HG03439 (cell line): ENCODE measurements around the gene TNFAIP3.
"Not testable (repeated sequence)": the region's sequence is repeated elsewhere in the genome, so short reads cannot be mapped to it uniquely, and the experiment has no call there.

Experiments used
- ATAC-seq: cut with Tn5 transposase; IDR thresholded peaks from one replicate; pipeline ENCODE4 v1.9.1; 2021; ENCODE audit warnings: mild to moderate bottlenecking, moderate library complexity; ENCODE audit not compliant: unreplicated experiment

TNFAIP3 gene

GRCh38 chr6:137844327-137844726 lies 22.7 kb upstream of the TNFAIP3 start:
- not testable (repeated sequence) for ATAC-seq

DNA sequence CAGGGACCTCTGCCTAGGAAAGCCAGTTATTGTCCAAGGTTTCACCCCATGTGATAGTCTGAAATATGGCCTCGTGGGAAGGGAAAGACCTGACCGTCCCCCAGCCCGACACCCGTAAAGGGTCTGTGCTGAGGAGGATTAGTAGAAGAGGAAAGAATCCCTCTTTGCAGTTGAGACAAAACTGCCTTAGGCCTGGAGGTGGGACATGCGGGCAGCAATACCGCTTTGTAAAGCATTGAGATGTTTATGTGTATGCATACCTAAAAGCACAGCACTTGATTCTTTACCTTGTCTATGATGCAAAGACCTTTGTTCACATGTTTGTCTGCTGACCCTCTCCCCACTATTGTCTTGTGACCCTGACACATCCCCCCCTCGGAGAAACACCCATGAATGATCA lies 22.3 kb upstream of the TNFAIP3 start:
- not testable (repeated sequence) for ATAC-seq

- no peak for ATAC-seq
Observed at GRCh38 chr6:137845460-137845859, 21.6 kb upstream of the TNFAIP3 start.

- ATAC-seq = no peak
Observed at GRCh38 chr6:137846274-137846673, 20.8 kb upstream of the TNFAIP3 start.

DNA sequence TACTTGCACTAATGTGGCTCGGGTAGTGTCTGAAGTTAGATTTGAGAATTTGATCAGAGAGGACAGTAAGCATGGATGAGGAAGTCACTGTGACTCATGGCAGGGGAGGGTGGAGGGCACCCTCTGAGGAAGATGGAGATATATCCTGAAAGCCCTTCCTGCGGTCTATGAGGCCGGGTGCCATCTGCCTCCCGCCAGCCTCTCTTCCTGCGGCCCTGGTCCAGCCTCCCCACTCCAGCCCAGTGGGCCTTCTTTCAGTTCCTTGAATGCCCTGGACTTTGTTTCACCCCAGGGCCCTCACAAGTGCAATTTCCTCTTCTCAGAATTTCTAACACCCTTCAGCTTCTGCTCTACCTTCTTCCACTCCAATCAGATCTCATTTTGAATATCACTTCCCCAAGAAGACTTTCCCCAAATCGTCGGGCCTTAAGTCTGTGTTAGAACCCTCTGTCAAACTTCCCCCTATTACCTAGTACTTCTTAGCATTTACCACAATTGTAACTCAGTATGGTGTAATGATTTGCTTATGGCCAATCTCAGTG lies 20.2 kb upstream of the TNFAIP3 start:
- ATAC-seq = no peak

DNA sequence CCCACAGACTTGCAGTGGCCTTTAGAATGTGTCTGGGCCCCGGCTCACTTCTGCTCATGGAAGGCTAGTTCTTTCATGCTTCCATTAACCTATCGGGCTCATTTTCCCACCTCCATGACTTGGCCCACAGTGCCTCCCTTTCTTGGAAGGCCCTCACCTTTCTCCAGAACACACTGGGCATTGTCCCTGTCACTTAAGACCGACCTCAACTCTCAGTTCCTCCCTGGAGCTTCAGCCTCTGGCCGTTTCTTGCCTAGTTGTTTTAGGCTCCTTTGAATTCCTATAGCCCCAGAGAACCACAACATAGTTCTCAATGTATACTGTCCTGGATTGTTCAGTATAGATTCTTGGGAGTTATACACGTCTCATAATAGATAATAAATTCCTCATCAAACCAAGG lies 19.3 kb upstream of the TNFAIP3 start:
- ATAC-seq = no peak

DNA sequence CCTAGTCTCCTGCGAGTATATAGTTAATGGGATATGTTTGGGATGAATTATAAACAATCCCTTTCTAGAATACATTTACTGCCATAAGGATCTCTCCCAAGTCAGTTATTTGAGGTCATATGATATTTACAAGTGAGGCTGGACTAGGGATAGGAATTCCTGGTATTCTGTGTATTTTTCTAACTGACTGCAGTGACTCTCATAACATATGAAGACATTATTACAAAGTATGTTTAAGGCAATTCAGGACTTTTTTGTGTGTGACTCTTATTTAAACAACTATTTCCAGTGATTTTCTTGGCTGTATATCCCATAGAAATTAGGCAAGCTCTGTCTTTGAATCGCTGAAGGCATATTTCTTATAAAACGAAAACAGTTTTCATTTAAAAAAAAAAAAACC lies 18.4 kb upstream of the TNFAIP3 start:
- no peak for ATAC-seq

GRCh38 chr6:137849181-137849980 lies 17.7 kb upstream of the TNFAIP3 start:
- no peak for ATAC-seq

DNA sequence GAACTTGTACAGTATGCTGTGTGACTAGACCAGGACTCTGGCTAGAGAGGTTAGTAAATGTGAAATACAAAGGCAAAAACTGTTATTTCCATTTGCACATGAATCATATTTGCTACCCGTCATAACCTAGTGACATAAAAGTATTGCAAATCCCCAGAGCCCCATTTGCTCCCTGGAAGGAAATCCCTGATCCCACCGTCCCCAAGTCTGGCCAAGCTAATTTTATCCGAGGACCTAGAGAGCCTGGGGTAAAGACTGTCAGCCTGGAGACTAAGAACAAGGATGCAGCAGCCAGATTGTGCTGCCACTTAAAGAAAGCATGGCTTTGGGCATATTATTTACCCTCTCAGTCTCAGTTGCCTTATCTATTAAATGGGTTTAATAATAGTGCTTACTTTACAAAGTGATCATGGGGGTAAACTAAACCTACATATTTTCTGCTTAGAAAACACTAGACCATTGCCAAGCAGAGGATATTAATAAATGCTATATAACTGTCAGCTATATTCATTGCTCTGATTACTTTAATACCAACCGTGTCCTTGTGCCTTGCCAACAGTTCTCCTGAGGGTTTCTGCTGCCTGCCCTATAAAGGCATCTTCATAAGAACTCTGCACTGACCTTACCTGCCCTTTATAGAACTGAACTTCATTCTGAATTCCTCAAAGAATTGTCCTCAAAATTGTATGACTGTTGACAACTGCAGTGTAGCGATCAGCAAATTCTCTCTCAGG lies 16.9 kb upstream of the TNFAIP3 start:
- no peak for ATAC-seq

DNA sequence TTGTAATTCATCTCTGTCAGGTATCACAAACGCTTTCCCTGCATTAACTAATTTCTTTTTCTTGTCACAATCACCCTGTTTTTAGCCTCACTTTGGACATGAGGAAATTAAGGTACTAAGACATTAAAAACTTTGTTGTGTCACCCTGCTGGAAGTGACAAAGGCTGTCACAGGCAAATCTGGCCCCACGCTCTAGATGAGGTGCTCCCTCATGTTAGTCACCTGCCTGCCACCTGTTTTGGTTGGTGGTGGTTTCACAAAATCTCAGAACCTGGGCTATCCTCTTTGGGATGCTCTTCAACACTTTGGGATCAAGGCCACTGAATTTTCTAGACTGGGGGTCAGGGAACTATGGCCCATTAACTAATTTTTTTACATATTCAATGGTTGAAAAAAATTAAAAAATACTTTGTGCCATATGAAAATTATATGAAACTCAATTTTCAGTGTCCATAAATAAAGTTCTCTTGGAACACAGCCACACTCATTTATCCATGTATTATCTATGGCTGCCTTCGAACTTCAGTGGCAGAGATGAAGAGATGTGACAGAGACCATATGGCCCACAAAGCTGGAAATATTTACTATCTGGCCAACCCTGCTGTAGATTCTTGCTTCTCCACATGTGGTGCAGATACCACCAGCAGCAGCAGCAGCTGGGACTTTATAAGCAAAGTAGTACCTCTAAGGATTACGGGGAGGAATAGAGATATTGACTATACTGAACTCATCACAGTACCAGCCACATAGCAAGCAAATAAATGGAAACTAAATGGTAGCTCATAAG lies 16.1 kb upstream of the TNFAIP3 start:
- ATAC-seq = no peak

DNA sequence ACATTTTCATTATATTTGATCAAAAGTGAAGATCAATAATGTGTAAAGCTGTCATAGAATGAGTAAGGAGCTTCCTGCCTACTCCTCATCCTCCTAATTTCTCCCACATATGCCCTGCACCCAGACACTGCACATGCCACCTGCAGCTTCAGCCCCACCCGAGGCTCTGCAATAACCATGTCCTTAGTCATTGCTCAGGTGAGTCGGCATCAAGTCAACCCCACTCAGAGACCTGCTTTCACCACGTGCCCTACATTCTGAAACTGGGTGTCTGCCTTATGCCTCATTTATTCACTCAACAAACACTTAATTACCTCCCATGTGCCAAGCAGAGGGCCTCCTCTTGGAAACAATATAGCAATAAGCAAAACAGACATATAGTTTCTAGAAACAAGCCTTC lies 15.4 kb upstream of the TNFAIP3 start:
- ATAC-seq = no peak

DNA sequence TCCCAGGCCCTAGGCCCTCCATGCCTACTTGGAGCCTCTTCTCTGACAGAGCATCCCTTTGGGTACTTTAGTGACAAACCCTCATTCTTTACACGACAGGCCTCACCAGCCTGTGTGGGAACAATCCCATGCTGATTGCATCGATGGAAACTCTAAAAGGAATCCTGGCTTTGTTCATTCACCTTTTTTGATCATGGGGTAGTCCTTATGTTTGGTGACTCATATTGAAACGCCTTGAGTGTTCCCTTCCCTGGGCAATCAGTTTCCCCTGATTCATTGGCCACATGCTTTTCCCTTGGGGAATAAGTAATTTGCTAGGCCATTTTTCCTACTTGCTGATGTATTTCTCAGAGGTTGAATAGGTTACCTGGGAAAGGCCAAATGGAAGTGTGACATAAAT lies 14.7 kb upstream of the TNFAIP3 start:
- ATAC-seq = no peak

GRCh38 chr6:137852811-137853210 lies 14.2 kb upstream of the TNFAIP3 start:
- no peak for ATAC-seq

GRCh38 chr6:137853569-137854213 lies 13.4 kb upstream of the TNFAIP3 start:
- no peak for ATAC-seq

DNA sequence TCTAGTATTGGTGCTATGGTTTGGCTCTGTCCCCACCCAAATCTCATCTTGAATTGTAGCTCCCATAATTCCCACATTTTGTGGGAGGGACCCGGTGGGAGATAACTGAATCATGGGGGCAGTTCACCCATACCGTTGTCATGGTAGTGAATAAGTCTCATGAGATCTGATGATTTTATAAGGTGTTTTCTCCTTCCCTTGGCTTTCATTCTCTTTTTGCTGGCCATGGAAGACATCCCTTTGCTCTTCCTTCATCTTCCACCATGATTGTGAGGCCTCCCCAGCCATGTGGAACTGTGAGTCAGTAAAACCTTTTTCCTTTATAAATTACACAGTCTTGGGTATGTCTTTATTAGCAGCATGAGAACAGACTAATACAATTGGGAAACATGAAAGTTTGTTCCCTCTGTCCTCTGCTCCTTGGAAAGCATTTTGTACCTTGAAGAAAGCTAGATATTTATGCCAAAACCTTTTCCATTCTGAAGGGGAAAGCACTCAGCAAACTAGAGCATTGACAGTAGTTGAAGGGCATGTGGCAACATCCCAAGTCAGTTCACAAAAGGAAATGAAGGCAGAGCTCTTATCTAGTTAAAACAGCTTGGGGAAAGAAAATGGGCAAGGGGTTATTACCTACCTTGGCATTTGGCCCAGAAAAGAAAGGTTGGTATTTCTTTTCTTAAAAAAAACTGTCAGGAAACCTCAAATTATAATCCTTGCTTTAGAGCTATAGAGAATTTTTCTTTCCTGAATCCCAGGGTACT lies 10.7 kb upstream of the TNFAIP3 start:
- ATAC-seq = no peak

DNA sequence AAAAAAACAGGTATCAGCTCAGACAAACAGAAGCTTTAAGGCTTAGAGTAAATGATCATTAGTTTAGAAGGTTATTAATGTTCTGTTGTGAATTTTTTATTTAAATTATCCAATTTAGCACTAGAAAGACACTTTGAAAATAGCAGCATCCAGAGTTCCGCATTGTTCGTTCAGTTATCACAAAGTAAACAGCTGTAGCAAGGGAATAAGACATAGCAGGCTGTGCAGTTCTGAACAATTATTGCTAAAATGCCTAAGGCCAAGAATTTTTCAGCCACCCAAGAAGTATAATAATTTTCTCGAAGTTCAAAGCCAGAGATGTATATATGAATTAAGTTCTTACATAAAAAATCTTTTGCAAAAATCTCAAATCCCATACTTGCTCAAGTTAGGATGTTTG lies 8.0 kb upstream of the TNFAIP3 start:
- ATAC-seq = no peak

- ATAC-seq = no peak
Observed at GRCh38 chr6:137860394-137861005, 6.6 kb upstream of the TNFAIP3 start.

- ATAC-seq = no peak
Observed at GRCh38 chr6:137861550-137862337, 5.3 kb upstream of the TNFAIP3 start.
